ENCODE data around the gene MAGT1.
"Not testable (repeated sequence)": the region's sequence is repeated elsewhere in the genome, so short reads cannot be mapped to it uniquely, and the experiment has no call there.

MAGT1 gene

GRCh38 chrX:77901506-77901905 lies 6.3 kb upstream of the MAGT1 start:
- CTCF ChIA-PET, result interaction anchor here (1.3 kb wide), 1 partner anchor 9 kb away, joined by 4 read pairs; the partner anchor contains the start of gene ATP7A
- TF ChIP-seq CTCF (conservative IDR thresholded peaks at IDR 0.05; ENCODE audit: low read depth), result no peak
- H3K27ac ChIP-seq, result no peak overlapping the region
- POLR2A ChIA-PET (ENCODE audit: low non-redundant PET), result no interaction called here
- no peak for DNase-seq (ENCODE audit: low spot score)

- ChIA-PET CTCF (interaction anchor here (0.6 to 1.3 kb wide), 2 partner anchors 10 to 423 kb away, joined by 4 read pairs; partner anchors contain the start of gene ATP7A), POLR2A (ENCODE audit: low non-redundant PET) (no interaction called here)
- H3K27ac ChIP-seq, result no peak overlapping the region
Measured at GRCh38 chrX:77900688-77901087, 5.5 kb upstream of the MAGT1 start.

GRCh38 chrX:77899081-77899828 lies 4.0 kb upstream of the MAGT1 start, which contains the start of gene COX7B:
TSS of gene COX7B (plus strand) at chrX:77899468. CDS start at chrX:77899554, 86 bp downstream.
- CTCF ChIA-PET, result interaction anchor here (0.5 to 1.9 kb wide), 4 partner anchors 109 to 194 kb away, joined by 3 to 6 read pairs (median 3); no protein-coding TSS in a partner anchor

More at GRCh38 chrX:77900688-77901087, 5.5 kb upstream of the MAGT1 start:
- no peak for DNase-seq (ENCODE audit: low spot score)
- no peak for TF ChIP-seq CTCF (conservative IDR thresholded peaks at IDR 0.05; ENCODE audit: low read depth)

DNA sequence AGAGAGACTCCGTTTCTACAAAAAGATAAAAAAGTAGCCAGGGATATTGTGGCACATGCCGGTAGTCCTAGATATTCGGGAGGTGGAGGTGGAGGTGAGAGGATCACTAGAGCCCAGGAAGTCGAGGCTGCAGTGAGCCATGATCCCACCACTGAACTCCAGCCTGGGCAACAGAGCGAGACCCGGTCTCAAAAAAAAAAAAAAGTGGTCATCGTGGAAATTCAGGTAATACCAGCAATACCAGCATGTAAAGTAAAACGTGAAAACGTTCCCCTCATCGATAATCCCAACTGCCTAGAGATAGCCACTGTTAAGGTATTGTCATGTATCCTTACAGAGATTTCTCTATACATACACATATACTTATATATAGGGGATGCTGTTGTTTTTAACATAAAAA lies 1.5 kb downstream of the MAGT1 start:
- CTCF ChIA-PET, result no interaction called here
- TF ChIP-seq CTCF (conservative IDR thresholded peaks at IDR 0.05; ENCODE audit: low read depth), result no peak
- DNase-seq (ENCODE audit: low spot score), result no peak
- no peak overlapping the region for H3K27ac ChIP-seq
- POLR2A ChIA-PET (ENCODE audit: low non-redundant PET), result no interaction called here

More at GRCh38 chrX:77899081-77899828, 4.0 kb upstream of the MAGT1 start, which contains the start of gene COX7B:
- POLR2A ChIA-PET (ENCODE audit: low non-redundant PET), result no interaction called here
- peak within 1 kb of the TSS; percentile 76 for H3K27ac ChIP-seq
- peak; percentile 40 for TF ChIP-seq CTCF (conservative IDR thresholded peaks at IDR 0.05; ENCODE audit: low read depth)
- DNase-seq (ENCODE audit: low spot score), result peak; percentile 65

- CTCF ChIA-PET, result no interaction called here
- H3K27ac ChIP-seq, result no peak overlapping the region
- no peak for TF ChIP-seq CTCF (conservative IDR thresholded peaks at IDR 0.05; ENCODE audit: low read depth)
- POLR2A ChIA-PET (ENCODE audit: low non-redundant PET), result no interaction called here
- DNase-seq (ENCODE audit: low spot score), result no peak
Measured at GRCh38 chrX:77892887-77893286, 2.3 kb downstream of the MAGT1 start.

GRCh38 chrX:77881418-77881817 lies 13.8 kb downstream of the MAGT1 start:
- H3K27ac ChIP-seq; POLR2A ChIA-PET (ENCODE audit: low non-redundant PET); DNase-seq (ENCODE audit: low spot score); CTCF ChIA-PET: not testable (repeated sequence)

GRCh38 chrX:77875372-77875771 lies 19.9 kb downstream of the MAGT1 start:
- POLR2A ChIA-PET (ENCODE audit: low non-redundant PET), result no interaction called here
- TF ChIP-seq CTCF (conservative IDR thresholded peaks at IDR 0.05; ENCODE audit: low read depth), result no peak

DNA sequence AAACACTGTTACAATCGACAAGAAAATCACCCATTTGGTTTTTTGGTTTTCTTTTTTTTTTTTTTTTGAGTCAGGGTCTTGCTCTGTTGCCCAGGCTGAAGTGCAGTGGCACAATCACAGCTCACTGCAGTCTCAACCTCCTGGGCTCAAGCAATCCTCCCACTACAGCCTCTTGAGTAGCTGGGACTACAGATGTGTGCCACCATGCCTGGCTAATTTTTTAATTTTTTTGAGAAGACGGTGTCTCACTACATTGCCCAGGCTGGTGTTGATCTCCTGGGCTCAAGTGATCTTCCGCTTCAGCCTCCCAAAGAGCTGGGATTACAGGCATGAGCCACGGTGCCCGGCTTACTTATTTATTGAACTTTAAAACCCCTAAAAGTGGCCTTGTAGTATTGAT lies 63.7 kb downstream of the MAGT1 start:
- POLR2A ChIA-PET (ENCODE audit: low non-redundant PET); CTCF ChIA-PET; H3K27ac ChIP-seq; DNase-seq (ENCODE audit: low spot score): not testable (repeated sequence)

More at GRCh38 chrX:77875372-77875771, 19.9 kb downstream of the MAGT1 start:
- no peak for DNase-seq (ENCODE audit: low spot score)
- H3K27ac ChIP-seq, result no peak overlapping the region
- CTCF ChIA-PET, result no interaction called here

GRCh38 chrX:77821989-77822388 lies 73.2 kb downstream of the MAGT1 start:
- H3K27ac ChIP-seq; CTCF ChIA-PET; DNase-seq (ENCODE audit: low spot score); POLR2A ChIA-PET (ENCODE audit: low non-redundant PET): not testable (repeated sequence)

Measured in RWPE1 (cell line).